B cell (primary cell): ENCODE measurements around the gene DNAJA3. TPM values are rescaled to one million over a fixed set of nuclear protein-coding genes. Genes with fewer than 3 reads are reported as not detected.

Experiments
- ATAC-seq: fragments of 200-7000 bp; cut with Tn5 transposase; one replicate; pipeline ENCODE4 v1.10.0; 2021; ENCODE audit warnings: low read depth, mild to moderate bottlenecking, moderate number of reproducible peaks, moderate library complexity
- CTCF ChIA-PET: fragments of 350-600 bp; sonication (Branson Sonifier 250); formaldehyde crosslinking; loops from one replicate; lab custom pipeline; 2021; ENCODE audit warnings: antibody characterized with exemption, inconsistent platforms; lab: Charles Lee
- POLR2A ChIA-PET: fragments of 350-600 bp; sonication (Branson Sonifier 250); formaldehyde crosslinking; loops from one replicate; lab custom pipeline; 2021; ENCODE audit warnings: antibody characterized with exemption; lab: Charles Lee
- DNase-seq: peaks from one replicate; pipeline ENCODE4 v3.0.0; 2013
- H2AFZ ChIP-seq: 2 replicates; pipeline ENCODE4 v1.6.1; 2012; ENCODE audit warnings: mild to moderate bottlenecking, low read depth, low read length; ENCODE audit not compliant: insufficient read depth, poor library complexity, severe bottlenecking
- H3K27ac ChIP-seq, 2 donors: 1 replicate in 1 of 2; 2 replicates in 1 of 2; pipeline ENCODE4 v1.5.1; 2012 to 2013; ENCODE audit warnings: low read length in 2 of 2, mild to moderate bottlenecking in 2 of 2, moderate library complexity in 1 of 2
- H3K27me3 ChIP-seq, 4 experiments: fragments of 200-600 bp in 1 of 4; sonication (generic) in 1 of 4; replicated peaks in 1 of 4; 1 replicate in 2 of 4; 2 replicates in 2 of 4; pipeline versions ENCODE4 v1.6.1 to v1.7.0; 2013 to 2016; ENCODE audit warnings: low read length in 3 of 4, mild to moderate bottlenecking in 2 of 4, mixed read lengths in 1 of 4, moderate library complexity in 1 of 4; ENCODE audit not compliant: insufficient read depth in 4 of 4, control insufficient read depth in 3 of 4; ENCODE audit errors: control extremely low read depth in 1 of 4
- H3K36me3 ChIP-seq, 2 experiments: replicated peaks in 1 of 2; 1 replicate in 1 of 2; 2 replicates in 1 of 2; pipeline versions ENCODE4 v1.6.1 to v1.7.1; 2013; ENCODE audit warnings: low read length in 1 of 2; ENCODE audit not compliant: insufficient read depth in 2 of 2, control insufficient read depth in 1 of 2; ENCODE audit errors: control extremely low read depth in 1 of 2, extremely low read depth in 1 of 2
- H3K4me1 ChIP-seq, 2 donors: fragments of 200-600 bp in 1 of 2; sonication (generic) in 1 of 2; 1 replicate in 1 of 2; 2 replicates in 1 of 2; pipeline versions ENCODE4 v1.5.1 to v1.6.1; 2013 to 2017; ENCODE audit warnings: low read length in 2 of 2; ENCODE audit not compliant: control insufficient read depth in 2 of 2, insufficient read depth in 2 of 2
- H3K4me2 ChIP-seq: replicated peaks from 2 replicates; pipeline ENCODE3; 2012; ENCODE audit warnings: mild to moderate bottlenecking, low read depth, low read length; ENCODE audit not compliant: poor library complexity, severe bottlenecking
- H3K4me3 ChIP-seq, 5 experiments: fragments of 200-600 bp in 1 of 5; sonication (generic) in 1 of 5; 1 replicate in 3 of 5; 2 replicates in 2 of 5; pipeline versions ENCODE4 v1.5.1 to v1.7.0; 2011 to 2016; ENCODE audit warnings: low read length in 4 of 5, mild to moderate bottlenecking in 4 of 5, low read depth in 2 of 5, control low read depth in 1 of 5, moderate library complexity in 1 of 5; ENCODE audit not compliant: insufficient read depth in 1 of 5; ENCODE audit errors: control extremely low read depth in 1 of 5, extremely low read depth in 1 of 5
- H3K79me2 ChIP-seq: fragments of 200-600 bp; sonication (generic); one replicate; pipeline ENCODE4 v1.6.0; 2016; ENCODE audit warnings: low read length; ENCODE audit not compliant: control insufficient read depth, insufficient read depth
- H3K9ac ChIP-seq: fragments of 200-600 bp; sonication (generic); 2 replicates; pipeline ENCODE4 v1.6.1; 2017; ENCODE audit warnings: mild to moderate bottlenecking, low read length, moderate library complexity
- H3K9me3 ChIP-seq, 3 donors: one replicate each; pipeline versions ENCODE4 v1.6.1 to v1.7.1; 2013; ENCODE audit warnings: low read length in 2 of 3; ENCODE audit not compliant: control insufficient read depth in 2 of 3, insufficient read depth in 1 of 3; ENCODE audit errors: control extremely low read depth in 1 of 3
- H4K20me1 ChIP-seq: 2 replicates; pipeline ENCODE4 v1.6.0; 2012; ENCODE audit warnings: mild to moderate bottlenecking, low read length; ENCODE audit not compliant: insufficient read depth, control insufficient read depth, poor library complexity, severe bottlenecking
- H3K27ac Mint-ChIP-seq: one replicate; pipeline ENCODE4 v1.8.0; 2021; ENCODE audit warnings: mixed read lengths
- H3K27me3 Mint-ChIP-seq: one replicate; pipeline ENCODE4 v1.8.0; 2021; ENCODE audit warnings: mixed read lengths
- H3K4me1 Mint-ChIP-seq: one replicate; pipeline ENCODE4 v1.8.0; 2021; ENCODE audit warnings: mixed read lengths
- H3K4me3 Mint-ChIP-seq: one replicate; pipeline ENCODE4 v1.8.0; 2021; ENCODE audit warnings: mixed read lengths
- H3K9me3 Mint-ChIP-seq: one replicate; pipeline ENCODE4 v1.8.0; 2022; ENCODE audit warnings: mixed read lengths; ENCODE audit not compliant: insufficient read depth
- CTCF ChIP-seq: fragments of 200-600 bp; IDR thresholded peaks from one replicate; pipeline ENCODE4 v1.8.0; 2022; ENCODE audit warnings: antibody characterized with exemption, mild to moderate bottlenecking
- EZH2 ChIP-seq: IDR thresholded peaks from 2 replicates; pipeline ENCODE4 v1.6.1; 2012; ENCODE audit warnings: borderline replicate concordance, low read depth, mild to moderate bottlenecking, moderate library complexity, low read length; ENCODE audit not compliant: insufficient read depth, poor library complexity, severe bottlenecking
- WGBS: methylation state at CpG from one replicate; pipeline ENCODE4 v1.1.5; 2013; ENCODE audit warnings: missing lambda C conversion rate; ENCODE audit not compliant: insufficient coverage; 5-methylcytosine and 5-hydroxymethylcytosine counted together
- intact Hi-C: fragments of 100-400 bp; cut with micrococcal nuclease; formaldehyde crosslinking; loops from one replicate; pipeline ENCODE4 v1.10.0; 2022
- polyA plus RNA-seq: library from polyadenylated mRNA; depleted of rRNA; stranded (reverse); fragments of >200 nt; gene quantifications from 2 replicates; pipeline ENCODE4 v1.2.3, GENCODE V29; 2012
- total RNA-seq, 2 donors: library from RNA; stranded (reverse); fragments of 120-200 nt in 1 of 2; gene quantifications; 1 replicate in 1 of 2; 2 replicates in 1 of 2; pipeline versions ENCODE4 v1.2.3 to v1.2.4, GENCODE V29; 2013 to 2022

Gene DNAJA3
- total and polyA plus RNA-seq, 2 donors (not counting 1 experiment from before 2014, with no cell fraction given): 59.3 to 67.7 TPM

GRCh38 chr16:4468972-4469371 lies 43.3 kb downstream of the DNAJA3 start:
- Histone ChIP-seq H3K4me3 (no peak overlapping the region), H4K20me1 (no peaks in the 10 kb centered on the region), H2AFZ (no peak overlapping the region), H3K79me2 (no peaks in the 10 kb centered on the region), H3K9me3 (peaks cover 0 to 3% (median 0%) of the 10 kb centered on the region in 3 donors), H3K27me3 (no peaks in the 10 kb centered on the region), H3K27ac (no peak overlapping the region), H3K36me3 (peaks cover 0 to 10% of the 10 kb centered on the region in 2 experiments), H3K9ac (no peak overlapping the region), H3K4me1 (peaks cover 0 to 2% of the 10 kb centered on the region in 2 donors), H3K4me2 (no peak overlapping the region)
- no peak for TF ChIP-seq CTCF
- no peak for TF ChIP-seq EZH2
- intact Hi-C loops: no loop called here
- DNase-seq (no peak), ATAC-seq (no peak)
- Mint-ChIP-seq H3K4me1 (peaks cover 7% of the 10 kb centered on the region), H3K27ac (no peak overlapping the region), H3K27me3 (no peaks in the 10 kb centered on the region), H3K9me3 (no peaks in the 10 kb centered on the region), H3K4me3 (no peak overlapping the region)
- ChIA-PET POLR2A (interaction anchor here (0.7 kb wide), 1 partner anchor 84 kb away, joined by 3 read pairs; no protein-coding TSS in a partner anchor), CTCF (interaction anchor here (0.5 kb wide), 1 partner anchor 11 kb away, joined by 3 read pairs; no protein-coding TSS in a partner anchor)
- WGBS: 93% methylated on average over 5 of the region's 10 CpGs

- POLR2A ChIA-PET: no interaction called here
- H3K4me3 ChIP-seq: no peak overlapping the region
- H3K9me3 Mint-ChIP-seq: no peaks in the 10 kb centered on the region
- H2AFZ ChIP-seq: no peak overlapping the region
- H3K27ac Mint-ChIP-seq: no peak overlapping the region
- no peak overlapping the region for H3K4me2 ChIP-seq
- no peaks in the 10 kb centered on the region for H3K27me3 ChIP-seq
- TF ChIP-seq CTCF (no peak), EZH2 (no peak)
- CTCF ChIA-PET: interaction anchor here (0.6 to 2.6 kb wide), 7 partner anchors 9 to 76 kb away, joined by 3 to 11 read pairs (median 3); no protein-coding TSS in a partner anchor
- peaks cover 13 to 25% of the 10 kb centered on the region in 2 donors for H3K4me1 ChIP-seq
- peaks cover 14% of the 10 kb centered on the region for H3K79me2 ChIP-seq
- WGBS: 100% methylated on average over 2 of the region's 5 CpGs
- no peak overlapping the region for H3K27ac ChIP-seq
- intact Hi-C loops: no loop called here
- H3K36me3 ChIP-seq: peaks cover 0 to 3% of the 10 kb centered on the region in 2 experiments
- H3K9ac ChIP-seq: no peak overlapping the region
- H4K20me1 ChIP-seq: peaks cover 5% of the 10 kb centered on the region
- no peak overlapping the region for H3K4me3 Mint-ChIP-seq
- ATAC-seq: no peak
- peaks cover 0 to 4% (median 0%) of the 10 kb centered on the region in 3 donors for H3K9me3 ChIP-seq
- no peak for DNase-seq
- no peaks in the 10 kb centered on the region for H3K27me3 Mint-ChIP-seq
- peaks cover 18% of the 10 kb centered on the region for H3K4me1 Mint-ChIP-seq
Measured at GRCh38 chr16:4471869-4472268, 46.2 kb downstream of the DNAJA3 start.
